GM10266 (cell line): ENCODE data around the gene TBXT.

Experiments
- DNase-seq: peaks from one replicate; pipeline ENCODE4 v3.0.0; 2012; ENCODE audit errors: extremely low spot score
- CTCF ChIP-seq: IDR thresholded peaks from 2 replicates; pipeline ENCODE4 v1.5.1; 2012; ENCODE audit warnings: mild to moderate bottlenecking, low read depth; ENCODE audit not compliant: control insufficient read depth, insufficient read depth; ENCODE audit errors: missing control alignments

TBXT gene

DNA sequence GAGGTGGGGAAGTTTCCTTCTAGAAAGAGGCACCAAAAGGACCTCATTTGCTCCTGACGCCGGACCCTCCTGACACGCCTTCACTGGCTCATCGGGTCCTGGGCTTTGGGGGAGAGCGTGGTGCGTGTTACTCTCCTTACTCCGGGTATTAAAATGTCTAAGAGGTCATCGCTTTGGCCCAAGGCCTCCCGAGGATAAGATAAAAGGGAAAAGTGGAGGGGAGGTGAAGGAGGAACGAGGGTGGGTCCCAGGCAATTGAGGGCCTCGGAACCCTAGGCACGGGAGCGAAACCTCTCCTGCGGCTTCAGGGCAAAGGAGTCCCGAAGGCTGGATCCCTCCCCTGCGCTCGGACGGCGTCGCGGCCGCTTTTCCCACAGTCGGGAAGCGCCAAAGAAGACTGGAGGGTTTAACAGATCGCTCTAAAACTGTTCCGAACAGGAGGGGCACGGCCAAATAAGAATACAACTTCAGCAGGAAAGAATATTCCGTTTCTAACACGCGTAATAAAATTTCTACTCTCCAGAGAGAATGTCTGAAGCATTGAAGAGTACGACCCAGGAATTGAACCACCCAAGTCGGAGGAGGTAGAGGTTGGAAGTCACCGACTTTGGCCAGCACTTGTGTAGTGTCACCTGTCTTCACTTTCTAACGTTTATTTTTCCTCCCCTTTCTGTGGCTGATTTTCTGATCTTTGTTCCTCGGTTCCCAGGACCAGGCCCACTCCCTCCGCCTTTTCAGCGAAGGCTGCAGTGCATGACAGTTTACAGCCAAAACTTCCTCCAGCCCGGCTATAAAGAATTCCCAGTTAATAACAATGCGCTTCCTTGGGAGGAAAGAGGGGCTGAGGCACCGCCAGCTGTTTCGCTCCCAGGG lies 2.1 kb upstream of the TBXT start:
- no peak for TF ChIP-seq CTCF

GRCh38 chr6:166168616-166169548 lies 1.2 kb upstream of the TBXT start:
- TF ChIP-seq CTCF, result no peak
- no peak for DNase-seq

More for the DNA sequence above, 2.1 kb upstream of the TBXT start:
- no peak for DNase-seq

GRCh38 chr6:166167258-166167731 lies 356 bp downstream of the TBXT start:
- peak; percentile 23 for DNase-seq
- TF ChIP-seq CTCF, result no peak

GRCh38 chr6:166166314-166167257 lies 1.1 kb downstream of the TBXT start:
- TF ChIP-seq CTCF, result no peak
- DNase-seq, result no peak

DNA sequence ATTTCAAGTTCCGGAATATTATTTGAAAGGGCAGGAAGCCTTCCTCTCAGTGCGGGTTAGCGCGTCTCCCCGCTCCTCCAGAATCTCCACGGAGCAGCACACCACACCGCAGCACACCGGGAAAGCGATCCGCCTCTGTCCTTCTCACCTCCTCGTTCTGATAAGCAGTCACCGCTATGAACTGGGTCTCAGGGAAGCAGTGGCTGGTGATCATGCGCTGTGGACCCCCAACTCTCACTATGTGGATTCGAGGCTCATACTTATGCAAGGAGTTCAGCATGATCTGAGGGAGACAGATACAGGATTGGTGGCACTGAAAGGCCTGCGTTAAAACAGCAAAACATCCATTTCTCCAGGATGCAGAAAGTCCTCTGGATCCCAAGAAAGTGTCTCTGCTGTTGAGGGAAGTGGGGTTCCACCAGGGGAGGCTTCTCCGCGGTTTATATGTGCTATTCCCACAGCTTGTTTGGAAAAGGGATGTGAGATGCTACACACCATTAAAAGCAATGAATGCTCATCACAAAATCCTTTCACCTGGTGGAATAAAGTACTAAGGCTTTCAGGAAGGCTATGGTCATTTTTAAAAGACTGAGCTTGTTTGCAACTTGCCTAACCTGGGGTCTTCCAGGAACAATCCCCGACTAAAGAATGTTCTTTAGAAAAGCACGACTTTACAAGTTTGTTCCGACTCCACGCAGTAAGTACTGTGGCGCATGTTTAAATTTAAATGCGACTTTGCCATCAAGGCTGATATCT lies 1.9 kb downstream of the TBXT start:
- no peak for DNase-seq
- no peak for TF ChIP-seq CTCF
